Fibroblast of the aortic adventitia (primary cell): ENCODE measurements around the gene OR5K4. TPM values are rescaled to one million over a fixed set of nuclear protein-coding genes. Genes with fewer than 3 reads are reported as not detected.

ENCODE experiments used
- DNase-seq: peaks from one replicate; pipeline ENCODE4 v3.0.0-alpha.2; 2010; ENCODE audit warnings: low read depth
- H3K4me3 ChIP-seq: 2 replicates; pipeline ENCODE4 v1.5.1; 2011; ENCODE audit warnings: low read depth, mild to moderate bottlenecking, control low read depth, low read length, moderate library complexity
- CTCF ChIP-seq: IDR thresholded peaks from 2 replicates; pipeline ENCODE4 v1.5.1; 2011; ENCODE audit warnings: mild to moderate bottlenecking, low read length, control low read depth, inconsistent platforms; ENCODE audit not compliant: insufficient read depth
- total RNA-seq: library from RNA; depleted of rRNA; stranded (reverse); fragments of >200 nt; gene quantifications from 2 replicates; pipeline ENCODE4 v1.2.3, GENCODE V29; 2012; ENCODE audit warnings: low replicate concordance

Gene OR5K4
- total RNA-seq, 1 donor = not detected

GRCh38 chr3:98341758-98342157, 11.9 kb upstream of the OR5K4 start:
- no peak for DNase-seq
- TF ChIP-seq CTCF = no peak
- no peak overlapping the region for H3K4me3 ChIP-seq

- peak; percentile 30 for DNase-seq
- TF ChIP-seq CTCF = peak; percentile 53
- H3K4me3 ChIP-seq = no peak overlapping the region
These were observed 9.8 kb upstream of the OR5K4 start for GRCh38 chr3:98343647-98344507.

GRCh38 chr3:98350082-98350481, 3.6 kb upstream of the OR5K4 start:
- no peak for DNase-seq
- no peak overlapping the region for H3K4me3 ChIP-seq
- no peak for TF ChIP-seq CTCF

- TF ChIP-seq CTCF = no peak
- no peak for DNase-seq
- no peak overlapping the region for H3K4me3 ChIP-seq
These were observed 5.6 kb downstream of the OR5K4 start for GRCh38 chr3:98359250-98359649.

- no peak overlapping the region for H3K4me3 ChIP-seq
- TF ChIP-seq CTCF = no peak
- DNase-seq = peak; percentile 0
These were observed 6.5 kb downstream of the OR5K4 start for GRCh38 chr3:98359993-98360675.

- TF ChIP-seq CTCF = no peak
- DNase-seq = no peak
- H3K4me3 ChIP-seq = no peak overlapping the region
These were observed 7.0 kb downstream of the OR5K4 start for GRCh38 chr3:98360681-98361080.
